PC-3 (cell line): ENCODE measurements around the gene TNFSF15. TPM values are rescaled to one million over a fixed set of nuclear protein-coding genes. Genes with fewer than 3 reads are reported as not detected.

Experiments
- ATAC-seq: fragments of 200-7000 bp; cut with Tn5 transposase; 2 replicates; pipeline ENCODE4 v1.9.1; 2020; ENCODE audit warnings: mild to moderate bottlenecking, moderate library complexity
- BruUV-seq: library from RNA; stranded (reverse); fragments of 400-500 nt; replicated peaks from 2 replicates; lab custom pipeline; 2021; lab: Mats Ljungman, UMichigan
- CTCF ChIA-PET: fragments of 300-600 bp; sonication (Branson Sonifier 250); formaldehyde crosslinking; loops from one replicate; lab custom pipeline; 2022; ENCODE audit warnings: antibody characterized with exemption; lab: Charles Lee
- POLR2A ChIA-PET: fragments of 300-600 bp; sonication (Branson Sonifier 250); formaldehyde crosslinking; loops from one replicate; lab custom pipeline; 2022; ENCODE audit warnings: antibody characterized with exemption; ENCODE audit not compliant: unreplicated experiment; lab: Charles Lee
- DNase-seq: peaks from one replicate; pipeline ENCODE4 v3.0.0-alpha.2; 2015
- H2AFZ ChIP-seq: fragments of 300-600 bp; sonication (generic); 2 replicates; pipeline ENCODE4 v1.6.0; 2016; ENCODE audit warnings: antibody characterized with exemption, low read length
- H3F3A ChIP-seq: fragments of 300-600 bp; sonication (generic); one replicate; pipeline ENCODE4 v1.6.0; 2017; ENCODE audit warnings: antibody characterized with exemption, low read length, control low read depth, mild to moderate bottlenecking; ENCODE audit not compliant: unreplicated experiment
- H3K27ac ChIP-seq: fragments of 300-600 bp; sonication (generic); 2 replicates; pipeline ENCODE4 v1.5.1; 2016; ENCODE audit warnings: mild to moderate bottlenecking, low read length
- H3K27me3 ChIP-seq: fragments of 300-600 bp; sonication (generic); 2 replicates; pipeline ENCODE4 v1.6.1; 2016; ENCODE audit warnings: low read length, mixed read lengths
- H3K36me3 ChIP-seq: fragments of 300-600 bp; sonication (generic); 2 replicates; pipeline ENCODE4 v1.6.1; 2016; ENCODE audit warnings: low read depth, mixed run types, low read length, mixed read lengths
- H3K4me1 ChIP-seq: fragments of 300-600 bp; sonication (generic); 2 replicates; pipeline ENCODE4 v1.5.1; 2016; ENCODE audit warnings: low read length; ENCODE audit not compliant: insufficient read depth
- H3K4me2 ChIP-seq: fragments of 300-600 bp; sonication (generic); 2 replicates; pipeline ENCODE4 v1.6.0; 2016; ENCODE audit warnings: low read length
- H3K4me3 ChIP-seq: fragments of 300-600 bp; sonication (generic); 2 replicates; pipeline ENCODE4 v1.5.1; 2016; ENCODE audit warnings: mild to moderate bottlenecking, low read length, mixed read lengths
- H3K79me2 ChIP-seq: fragments of 300-600 bp; sonication (generic); 2 replicates; pipeline ENCODE4 v1.6.1; 2017; ENCODE audit warnings: low read length, mixed read lengths
- H3K9ac ChIP-seq: fragments of 300-600 bp; sonication (generic); 2 replicates; pipeline ENCODE4 v1.6.0; 2016; ENCODE audit warnings: mild to moderate bottlenecking, low read length
- H3K9me2 ChIP-seq: fragments of 300-600 bp; sonication (generic); replicated peaks from 2 replicates; pipeline ENCODE4 v1.6.1; 2016; ENCODE audit warnings: mixed run types, low read length, mixed read lengths
- H3K9me3 ChIP-seq: fragments of 300-600 bp; sonication (generic); 2 replicates; pipeline ENCODE4 v1.6.1; 2016; ENCODE audit warnings: low read length, mixed read lengths
- H4K20me1 ChIP-seq: fragments of 300-600 bp; sonication (generic); 2 replicates; pipeline ENCODE4 v1.6.1; 2016; ENCODE audit warnings: low read length, mixed read lengths
- CTCF ChIP-seq: fragments of 300-600 bp; sonication (generic); conservative IDR thresholded peaks from 2 replicates; pipeline ENCODE4 v1.5.1; 2017; ENCODE audit warnings: antibody characterized with exemption, low read depth, mild to moderate bottlenecking, low read length
- EZH2 ChIP-seq: fragments of 300-600 bp; sonication (generic); IDR thresholded peaks from one replicate; pipeline ENCODE4 v1.6.1; 2017; ENCODE audit warnings: antibody characterized with exemption, mild to moderate bottlenecking, low read length; ENCODE audit not compliant: unreplicated experiment
- EZH2phosphoT487 ChIP-seq: fragments of 300-600 bp; sonication (generic); IDR thresholded peaks from 2 replicates; pipeline ENCODE4 v1.6.1; 2018; ENCODE audit warnings: mild to moderate bottlenecking, antibody characterized with exemption, low read length, borderline replicate concordance
- intact Hi-C: fragments of 100-400 bp; cut with micrococcal nuclease; formaldehyde crosslinking; loops from 2 replicates; pipeline ENCODE4 v1.9.0; 2023
- total RNA-seq: library from RNA; depleted of rRNA; stranded (reverse); fragments of >200 nt; gene quantifications from 2 replicates; pipeline ENCODE4 v1.2.3, GENCODE V29; 2014

The TNFSF15 gene
- total RNA-seq, 1 experiment from 2014 or later, result 2.2 TPM

- intact Hi-C loops, result no loop called here
- no peak overlapping the region for H3K27ac ChIP-seq
- POLR2A ChIA-PET, result no interaction called here
These were observed 16.8 kb downstream of the TNFSF15 start for GRCh38 chr9:114789006-114789405.

GRCh38 chr9:114787781-114788498 lies 17.9 kb downstream of the TNFSF15 start:
- Histone ChIP-seq H3K27me3 (no peaks in the 10 kb centered on the region), H3K36me3 (no peaks in the 10 kb centered on the region), H3K27ac (no peak overlapping the region), H3K4me2 (no peak overlapping the region), H3F3A (no peaks in the 10 kb centered on the region), H3K9me3 (no peaks in the 10 kb centered on the region), H2AFZ (no peak overlapping the region), H3K4me3 (no peak overlapping the region), H3K9me2 (no peaks in the 10 kb centered on the region), H3K79me2 (no peaks in the 10 kb centered on the region), H3K4me1 (peaks cover 6% of the 10 kb centered on the region; the same call in 1 of the 2 replicates), H4K20me1 (no peaks in the 10 kb centered on the region), H3K9ac (no peak overlapping the region)
- no peak for ATAC-seq
- intact Hi-C loops, result no loop called here
- no peak for DNase-seq
- CTCF ChIA-PET, result no interaction called here
- TF ChIP-seq EZH2phosphoT487 (no peak), EZH2 (no peak)
- POLR2A ChIA-PET, result no interaction called here
- no TSS peak for BruUV-seq

More at GRCh38 chr9:114789006-114789405, 16.8 kb downstream of the TNFSF15 start:
- Histone ChIP-seq H3K4me2 (no peak overlapping the region), H3K4me3 (no peak overlapping the region), H3K36me3 (no peaks in the 10 kb centered on the region), H4K20me1 (no peaks in the 10 kb centered on the region), H3K9me3 (no peaks in the 10 kb centered on the region), H3K4me1 (peaks cover 6% of the 10 kb centered on the region; the same call in 1 of the 2 replicates), H3K27me3 (no peaks in the 10 kb centered on the region), H2AFZ (no peak overlapping the region), H3K9me2 (no peaks in the 10 kb centered on the region), H3K9ac (no peak overlapping the region), H3F3A (no peaks in the 10 kb centered on the region), H3K79me2 (no peaks in the 10 kb centered on the region)
- BruUV-seq, result no TSS peak
- TF ChIP-seq CTCF (no peak), EZH2 (no peak), EZH2phosphoT487 (no peak)
- CTCF ChIA-PET, result no interaction called here
- DNase-seq (no peak), ATAC-seq (no peak)

- no peaks in the 10 kb centered on the region for H4K20me1 ChIP-seq
- ChIA-PET POLR2A (no interaction called here), CTCF (no interaction called here)
- TF ChIP-seq CTCF (no peak), EZH2 (no peak), EZH2phosphoT487 (no peak)
- BruUV-seq, result no TSS peak
- H3K36me3 ChIP-seq, result no peaks in the 10 kb centered on the region
- H3K27me3 ChIP-seq, result no peaks in the 10 kb centered on the region
- peaks cover 6% of the 10 kb centered on the region; the same call in 1 of the 2 replicates for H3K4me1 ChIP-seq
- no peak overlapping the region for H3K27ac ChIP-seq
- no peak overlapping the region for H3K9ac ChIP-seq
- no peaks in the 10 kb centered on the region for H3K9me2 ChIP-seq
- ATAC-seq, result no peak
- no peak overlapping the region for H3K4me2 ChIP-seq
- intact Hi-C loops, result no loop called here
- no peak for DNase-seq
- no peaks in the 10 kb centered on the region for H3K9me3 ChIP-seq
- H3F3A ChIP-seq, result no peaks in the 10 kb centered on the region
- H2AFZ ChIP-seq, result no peak overlapping the region
- H3K79me2 ChIP-seq, result no peaks in the 10 kb centered on the region
- H3K4me3 ChIP-seq, result no peak overlapping the region
These were observed 18.6 kb downstream of the TNFSF15 start for GRCh38 chr9:114787214-114787613.
